SK-N-SH treated with all-trans-retinoic acid at 6 μM for 48 hours (cell line): Measurements from ENCODE around the gene RBM18.

Experiments used
- GLIS3 ChIP-seq: fragments of 250-450 bp; sonication (Bioruptor Pico); IDR thresholded peaks from 2 replicates; pipeline ENCODE4 v1.5.0; 2020; ENCODE audit warnings: mild to moderate bottlenecking, moderate library complexity
- SNAI2 ChIP-seq: fragments of 250-450 bp; sonication (Bioruptor Pico); IDR thresholded peaks from 2 replicates; pipeline ENCODE4 v1.5.0; 2020; ENCODE audit warnings: mild to moderate bottlenecking, moderate library complexity
- ZFP3 ChIP-seq: fragments of 250-450 bp; sonication (Bioruptor Pico); IDR thresholded peaks from 2 replicates; pipeline ENCODE4 v1.5.0; 2020; ENCODE audit warnings: mild to moderate bottlenecking, moderate library complexity
- ZNF565 ChIP-seq: fragments of 450-650 bp; formaldehyde crosslinking; conservative IDR thresholded peaks from 2 replicates; pipeline ENCODE4 v1.5.0; 2020; ENCODE audit warnings: low read depth, mild to moderate bottlenecking, moderate library complexity
- TF ChIP-seq, protein P1 (sequence below): fragments of 250-450 bp; sonication (Bioruptor Pico); IDR thresholded peaks from 2 replicates; pipeline ENCODE4 v1.8.0; 2020; ENCODE audit warnings: mild to moderate bottlenecking, moderate library complexity, borderline replicate concordance
- TF ChIP-seq, protein P2 (sequence below): fragments of 250-450 bp; sonication (Bioruptor Pico); IDR thresholded peaks from 2 replicates; pipeline ENCODE4 v1.5.0; 2020; ENCODE audit warnings: mild to moderate bottlenecking, moderate library complexity
- TF ChIP-seq, protein P3 (sequence below): fragments of 250-450 bp; sonication (Bioruptor Pico); IDR thresholded peaks from 2 replicates; pipeline ENCODE4 v1.5.1; 2021; ENCODE audit warnings: mild to moderate bottlenecking, moderate library complexity

DNA sequence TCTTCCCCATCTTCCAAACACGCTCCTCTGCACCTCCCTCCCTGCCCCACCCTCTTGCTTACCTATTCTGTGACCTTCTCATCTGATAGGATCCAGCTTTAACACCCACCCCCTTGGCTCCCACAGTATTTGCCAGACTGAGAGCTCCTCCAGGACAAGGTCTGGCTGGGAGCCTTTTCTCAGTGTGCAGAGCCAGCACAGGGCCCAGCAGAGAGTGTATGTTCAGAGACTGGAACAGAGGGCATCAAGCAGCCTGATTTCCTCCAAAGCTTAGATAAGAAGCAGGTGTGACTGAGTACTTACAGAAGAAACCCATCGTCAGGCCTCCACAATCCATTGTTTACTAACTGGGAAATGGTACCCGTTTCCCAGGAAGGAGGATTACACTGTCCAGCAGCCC, 62.5 kb downstream of the RBM18 start:
- TF ChIP-seq, protein P1, sequence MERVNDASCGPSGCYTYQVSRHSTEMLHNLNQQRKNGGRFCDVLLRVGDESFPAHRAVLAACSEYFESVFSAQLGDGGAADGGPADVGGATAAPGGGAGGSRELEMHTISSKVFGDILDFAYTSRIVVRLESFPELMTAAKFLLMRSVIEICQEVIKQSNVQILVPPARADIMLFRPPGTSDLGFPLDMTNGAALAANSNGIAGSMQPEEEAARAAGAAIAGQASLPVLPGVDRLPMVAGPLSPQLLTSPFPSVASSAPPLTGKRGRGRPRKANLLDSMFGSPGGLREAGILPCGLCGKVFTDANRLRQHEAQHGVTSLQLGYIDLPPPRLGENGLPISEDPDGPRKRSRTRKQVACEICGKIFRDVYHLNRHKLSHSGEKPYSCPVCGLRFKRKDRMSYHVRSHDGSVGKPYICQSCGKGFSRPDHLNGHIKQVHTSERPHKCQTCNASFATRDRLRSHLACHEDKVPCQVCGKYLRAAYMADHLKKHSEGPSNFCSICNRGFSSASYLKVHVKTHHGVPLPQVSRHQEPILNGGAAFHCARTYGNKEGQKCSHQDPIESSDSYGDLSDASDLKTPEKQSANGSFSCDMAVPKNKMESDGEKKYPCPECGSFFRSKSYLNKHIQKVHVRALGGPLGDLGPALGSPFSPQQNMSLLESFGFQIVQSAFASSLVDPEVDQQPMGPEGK (CRISPR knock-in tag) = no peak
- TF ChIP-seq GLIS3 (CRISPR knock-in tag) = no peak
- TF ChIP-seq SNAI2 (CRISPR knock-in tag) = no peak
- TF ChIP-seq ZFP3 (CRISPR knock-in tag) = no peak
- TF ChIP-seq ZNF565 (CRISPR knock-in tag) = no peak
- TF ChIP-seq, protein P2, sequence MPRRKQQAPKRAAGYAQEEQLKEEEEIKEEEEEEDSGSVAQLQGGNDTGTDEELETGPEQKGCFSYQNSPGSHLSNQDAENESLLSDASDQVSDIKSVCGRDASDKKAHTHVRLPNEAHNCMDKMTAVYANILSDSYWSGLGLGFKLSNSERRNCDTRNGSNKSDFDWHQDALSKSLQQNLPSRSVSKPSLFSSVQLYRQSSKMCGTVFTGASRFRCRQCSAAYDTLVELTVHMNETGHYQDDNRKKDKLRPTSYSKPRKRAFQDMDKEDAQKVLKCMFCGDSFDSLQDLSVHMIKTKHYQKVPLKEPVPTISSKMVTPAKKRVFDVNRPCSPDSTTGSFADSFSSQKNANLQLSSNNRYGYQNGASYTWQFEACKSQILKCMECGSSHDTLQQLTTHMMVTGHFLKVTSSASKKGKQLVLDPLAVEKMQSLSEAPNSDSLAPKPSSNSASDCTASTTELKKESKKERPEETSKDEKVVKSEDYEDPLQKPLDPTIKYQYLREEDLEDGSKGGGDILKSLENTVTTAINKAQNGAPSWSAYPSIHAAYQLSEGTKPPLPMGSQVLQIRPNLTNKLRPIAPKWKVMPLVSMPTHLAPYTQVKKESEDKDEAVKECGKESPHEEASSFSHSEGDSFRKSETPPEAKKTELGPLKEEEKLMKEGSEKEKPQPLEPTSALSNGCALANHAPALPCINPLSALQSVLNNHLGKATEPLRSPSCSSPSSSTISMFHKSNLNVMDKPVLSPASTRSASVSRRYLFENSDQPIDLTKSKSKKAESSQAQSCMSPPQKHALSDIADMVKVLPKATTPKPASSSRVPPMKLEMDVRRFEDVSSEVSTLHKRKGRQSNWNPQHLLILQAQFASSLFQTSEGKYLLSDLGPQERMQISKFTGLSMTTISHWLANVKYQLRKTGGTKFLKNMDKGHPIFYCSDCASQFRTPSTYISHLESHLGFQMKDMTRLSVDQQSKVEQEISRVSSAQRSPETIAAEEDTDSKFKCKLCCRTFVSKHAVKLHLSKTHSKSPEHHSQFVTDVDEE (CRISPR knock-in tag) = no peak
- TF ChIP-seq, protein P3, sequence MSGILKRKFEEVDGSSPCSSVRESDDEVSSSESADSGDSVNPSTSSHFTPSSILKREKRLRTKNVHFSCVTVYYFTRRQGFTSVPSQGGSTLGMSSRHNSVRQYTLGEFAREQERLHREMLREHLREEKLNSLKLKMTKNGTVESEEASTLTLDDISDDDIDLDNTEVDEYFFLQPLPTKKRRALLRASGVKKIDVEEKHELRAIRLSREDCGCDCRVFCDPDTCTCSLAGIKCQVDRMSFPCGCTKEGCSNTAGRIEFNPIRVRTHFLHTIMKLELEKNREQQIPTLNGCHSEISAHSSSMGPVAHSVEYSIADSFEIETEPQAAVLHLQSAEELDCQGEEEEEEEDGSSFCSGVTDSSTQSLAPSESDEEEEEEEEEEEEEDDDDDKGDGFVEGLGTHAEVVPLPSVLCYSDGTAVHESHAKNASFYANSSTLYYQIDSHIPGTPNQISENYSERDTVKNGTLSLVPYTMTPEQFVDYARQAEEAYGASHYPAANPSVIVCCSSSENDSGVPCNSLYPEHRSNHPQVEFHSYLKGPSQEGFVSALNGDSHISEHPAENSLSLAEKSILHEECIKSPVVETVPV (CRISPR knock-in tag) = no peak
